Astrocyte of the cerebellum (primary cell): Measurements from ENCODE around the gene EME2.

Experiments
- DNase-seq: peaks from one replicate; pipeline ENCODE4 v3.0.0-alpha.2; 2011; ENCODE audit warnings: low read depth
- H3K4me3 ChIP-seq: 2 replicates; pipeline ENCODE4 v1.5.1; 2011; ENCODE audit warnings: mild to moderate bottlenecking, low read depth, low read length, moderate library complexity
- CTCF ChIP-seq: IDR thresholded peaks from 2 replicates; pipeline ENCODE4 v1.5.1; 2012; ENCODE audit warnings: low read length, low read depth, moderate library complexity, mild to moderate bottlenecking; ENCODE audit errors: missing control alignments
- in situ Hi-C: cut with HindIII; loops from 2 replicates; pipeline ENCODE4 v1.10.0; 2017; ENCODE audit warnings: low sequenced_read_pairs

EME2 gene

GRCh38 chr16:1818204-1818872 is 45.7 kb downstream of the EME2 start:
- TF ChIP-seq CTCF, result no peak
- no peak overlapping the region for H3K4me3 ChIP-seq
- DNase-seq, result no peak
- in situ Hi-C loops, result no loop called here

GRCh38 chr16:1818873-1819525 is 46.4 kb downstream of the EME2 start:
- in situ Hi-C loops, result no loop called here
- no peak for DNase-seq
- no peak overlapping the region for H3K4me3 ChIP-seq
- TF ChIP-seq CTCF, result no peak

GRCh38 chr16:1819611-1820010 is 47.0 kb downstream of the EME2 start:
- no peak overlapping the region for H3K4me3 ChIP-seq
- in situ Hi-C loops, result no loop called here
- DNase-seq, result no peak
- no peak for TF ChIP-seq CTCF

GRCh38 chr16:1820096-1820945 is 47.7 kb downstream of the EME2 start:
- in situ Hi-C loops, result no loop called here
- DNase-seq, result no peak
- no peak for TF ChIP-seq CTCF
- no peak overlapping the region for H3K4me3 ChIP-seq

GRCh38 chr16:1820946-1821290 is 48.3 kb downstream of the EME2 start:
- TF ChIP-seq CTCF, result no peak
- no peak overlapping the region for H3K4me3 ChIP-seq
- in situ Hi-C loops, result no loop called here
- no peak for DNase-seq

GRCh38 chr16:1821861-1822611 is 49.4 kb downstream of the EME2 start:
- in situ Hi-C loops, result no loop called here
- H3K4me3 ChIP-seq, result no peak overlapping the region
- TF ChIP-seq CTCF, result no peak
- DNase-seq, result no peak
